Activated naive CD4-positive, alpha-beta T cell treated with anti-CD3 and anti-CD28 coated beads for 36 hours (primary cell): Measurements from ENCODE around the gene PLPPR2. TPM values are rescaled to one million over a fixed set of nuclear protein-coding genes. Genes with fewer than 3 reads are reported as not detected.
A peak's percentile ranks its signal among the peaks of the same experiment; 100 is the strongest.
"Not testable (repeated sequence)": the region's sequence is repeated elsewhere in the genome, so short reads cannot be mapped to it uniquely, and the experiment has no call there.

ENCODE experiments used
- CTCF ChIA-PET: fragments of 350-600 bp; sonication (Branson Sonifier 250); formaldehyde crosslinking; loops from one replicate; lab custom pipeline; 2021; ENCODE audit warnings: antibody characterized with exemption; lab: Charles Lee
- DNase-seq: peaks from one replicate; pipeline ENCODE4 v3.0.0-alpha.2; 2020
- H3K27ac Mint-ChIP-seq: one replicate; pipeline ENCODE4 v1.8.0; 2021; ENCODE audit warnings: mild to moderate bottlenecking, mixed read lengths
- H3K27me3 Mint-ChIP-seq: one replicate; pipeline ENCODE4 v1.8.0; 2021; ENCODE audit warnings: low read depth, mixed read lengths
- H3K36me3 Mint-ChIP-seq: one replicate; pipeline ENCODE4 v1.8.0; 2021; ENCODE audit warnings: low read depth, mixed read lengths
- H3K4me1 Mint-ChIP-seq: one replicate; pipeline ENCODE4 v1.8.0; 2021; ENCODE audit warnings: low read depth, mixed read lengths
- H3K4me3 Mint-ChIP-seq: one replicate; pipeline ENCODE4 v1.8.0; 2021; ENCODE audit warnings: mild to moderate bottlenecking, moderate library complexity, mixed read lengths
- H3K9me3 Mint-ChIP-seq: one replicate; pipeline ENCODE4 v1.8.0; 2021; ENCODE audit warnings: mixed read lengths
- intact Hi-C: fragments of 100-400 bp; cut with micrococcal nuclease; formaldehyde crosslinking; loops from one replicate; pipeline ENCODE4 v1.15.1; 2023
- total RNA-seq, 2 experiments: library from RNA; stranded (reverse); gene quantifications; one replicate each; pipeline ENCODE4 v1.2.3, GENCODE V29; 2021

PLPPR2 gene
- total RNA-seq, 2 experiments from 2014 or later = 2.6 to 2.8 TPM

DNA sequence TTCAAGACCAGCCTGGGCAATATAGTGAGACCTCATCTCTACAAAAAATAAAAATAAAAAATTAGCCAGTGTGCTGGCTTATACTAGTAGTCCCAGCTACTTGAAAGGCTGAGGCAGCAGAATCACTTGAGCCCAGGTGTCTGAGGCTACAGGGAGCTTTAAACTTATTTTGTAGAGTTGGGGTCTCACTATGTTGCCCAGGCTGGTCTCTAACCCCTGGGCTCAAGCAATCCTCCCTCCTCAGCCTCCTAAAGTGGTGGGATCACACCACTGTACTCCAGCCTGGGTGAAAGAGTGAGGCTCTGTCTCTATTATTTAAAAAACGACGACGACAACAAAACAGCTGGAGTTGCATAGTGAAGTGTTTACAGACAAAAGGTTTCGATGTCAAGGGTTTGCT, 23.7 kb upstream of the PLPPR2 start:
- no peaks in the 10 kb centered on the region for H3K4me1 Mint-ChIP-seq
- no peak overlapping the region for H3K27ac Mint-ChIP-seq
- H3K9me3 Mint-ChIP-seq = no peaks in the 10 kb centered on the region
- H3K4me3 Mint-ChIP-seq = no peak overlapping the region
- DNase-seq = no peak
- H3K27me3 Mint-ChIP-seq = no peaks in the 10 kb centered on the region
- peaks cover 22% of the 10 kb centered on the region for H3K36me3 Mint-ChIP-seq
- intact Hi-C loops = no loop called here
- CTCF ChIA-PET = no interaction called here

DNA sequence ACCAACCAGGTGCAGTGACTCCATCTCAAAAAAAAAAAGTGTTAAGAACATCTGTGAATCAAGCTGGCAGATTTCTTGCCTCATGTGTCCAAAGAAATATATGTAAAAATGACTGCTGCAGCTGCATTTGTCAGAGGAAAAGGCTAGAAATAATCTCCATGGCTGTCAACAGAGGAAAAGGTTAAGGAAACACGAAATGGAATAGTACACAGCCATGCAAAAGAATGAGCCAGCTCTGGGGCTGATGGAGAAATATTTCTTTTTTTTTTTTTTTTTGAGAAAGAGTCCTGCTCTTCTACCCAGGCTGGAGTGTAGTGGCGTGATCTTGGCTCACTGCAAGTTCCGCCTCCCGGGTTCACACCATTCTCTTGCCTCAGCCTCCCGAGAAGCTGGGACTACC, 22.4 kb upstream of the PLPPR2 start:
- H3K4me1 Mint-ChIP-seq = peaks cover 6% of the 10 kb centered on the region
- H3K27ac Mint-ChIP-seq = no peak overlapping the region
- no peak overlapping the region for H3K4me3 Mint-ChIP-seq
- CTCF ChIA-PET = interaction anchor here (0.6 to 0.7 kb wide), 3 partner anchors 78 to 393 kb away, joined by 4 to 5 read pairs (median 5); no protein-coding TSS in a partner anchor
- DNase-seq = no peak
- no peaks in the 10 kb centered on the region for H3K27me3 Mint-ChIP-seq
- peaks cover 27% of the 10 kb centered on the region for H3K36me3 Mint-ChIP-seq
- H3K9me3 Mint-ChIP-seq = no peaks in the 10 kb centered on the region
- intact Hi-C loops = no loop called here

DNA sequence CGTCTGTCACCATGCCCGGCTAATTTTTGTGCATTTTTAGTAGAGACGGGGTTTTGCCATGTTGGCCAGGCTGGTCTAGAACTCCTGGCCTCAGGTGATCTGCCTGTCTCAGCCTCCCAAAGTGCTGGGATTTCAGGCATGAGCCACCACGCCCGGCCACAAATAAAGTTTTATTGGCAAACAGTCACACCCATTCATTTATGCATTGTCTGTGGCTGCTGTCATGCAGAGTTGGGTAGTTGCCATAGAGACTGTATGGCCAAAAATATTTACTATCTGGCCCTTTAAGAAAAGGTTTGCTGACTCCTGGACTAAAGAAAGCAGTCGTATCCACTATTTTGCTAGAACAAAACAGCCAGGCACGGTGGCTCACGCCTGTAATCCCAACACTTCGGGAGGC, 21.4 kb upstream of the PLPPR2 start:
- Mint-ChIP-seq H3K4me1 (peaks cover 12% of the 10 kb centered on the region), H3K36me3 (peaks cover 27% of the 10 kb centered on the region)
- H3K27ac Mint-ChIP-seq, H3K9me3 Mint-ChIP-seq, CTCF ChIA-PET, H3K27me3 Mint-ChIP-seq, DNase-seq, H3K4me3 Mint-ChIP-seq, intact Hi-C loops: not testable (repeated sequence)

DNA sequence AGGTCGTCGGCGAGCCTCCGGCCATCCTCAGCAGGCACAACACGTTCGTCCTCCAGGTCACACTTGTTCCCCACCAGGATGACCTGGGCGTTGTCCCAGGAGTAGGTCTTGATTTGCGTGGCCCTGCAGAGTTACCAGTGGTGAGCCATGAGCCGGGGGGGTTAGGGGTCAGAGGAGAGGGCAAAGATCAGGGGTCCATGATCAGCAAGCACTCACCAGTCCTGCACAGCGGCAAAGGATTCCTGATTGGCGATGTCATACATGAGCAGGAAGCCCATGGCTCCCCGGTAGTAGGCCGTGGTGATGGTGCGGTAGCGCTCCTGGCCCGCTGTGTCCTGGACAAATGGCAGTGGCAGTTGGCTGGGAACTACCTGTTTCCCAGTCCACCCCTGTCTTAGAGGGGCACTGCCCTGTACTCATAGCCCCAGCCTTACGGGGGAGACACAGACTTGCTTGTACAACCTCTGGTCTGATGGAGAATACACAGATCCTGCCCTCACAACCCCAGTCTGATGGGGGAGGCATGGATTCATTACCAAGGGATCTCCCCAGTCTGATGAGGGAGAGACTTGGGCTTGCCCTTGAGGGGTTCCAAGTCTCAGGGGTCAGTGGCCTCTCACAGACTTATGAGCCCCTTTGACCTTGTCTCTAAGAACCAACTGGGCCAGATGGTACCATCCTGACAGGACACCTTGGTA, 19.6 kb upstream of the PLPPR2 start:
- DNase-seq = no peak
- Mint-ChIP-seq H3K27ac (no peak overlapping the region), H3K9me3 (no peaks in the 10 kb centered on the region), H3K36me3 (peaks cover 23% of the 10 kb centered on the region), H3K4me1 (peaks cover 17% of the 10 kb centered on the region), H3K4me3 (no peak overlapping the region), H3K27me3 (no peaks in the 10 kb centered on the region)
- CTCF ChIA-PET = no interaction called here
- intact Hi-C loops = no loop called here

DNA sequence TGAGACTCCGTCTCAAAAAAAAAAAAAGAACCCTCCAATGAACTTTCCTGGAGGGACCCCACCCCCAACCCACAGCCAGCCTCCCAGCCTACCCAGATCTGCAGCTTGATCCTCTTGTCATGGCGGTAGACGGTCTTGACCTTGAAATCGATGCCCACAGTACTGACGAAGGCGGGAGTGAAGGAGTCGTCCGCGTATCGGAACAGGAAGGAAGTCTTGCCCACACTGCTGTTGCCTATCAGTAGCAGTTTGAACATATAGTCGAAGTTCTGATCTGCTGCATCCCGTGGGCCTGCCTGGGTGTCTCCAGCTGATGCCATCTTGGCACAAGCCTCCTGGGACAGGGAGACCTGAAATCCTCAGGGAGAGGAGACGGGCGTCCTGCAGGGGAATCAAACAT, 18.2 kb upstream of the PLPPR2 start:
- H3K9me3 Mint-ChIP-seq = no peaks in the 10 kb centered on the region
- H3K27ac Mint-ChIP-seq = no peak overlapping the region
- no peaks in the 10 kb centered on the region for H3K27me3 Mint-ChIP-seq
- CTCF ChIA-PET = interaction anchor here (1.5 kb wide), 1 partner anchor 18 kb away, joined by 3 read pairs; no protein-coding TSS in a partner anchor
- H3K36me3 Mint-ChIP-seq = peaks cover 22% of the 10 kb centered on the region
- intact Hi-C loops = no loop called here
- no peak for DNase-seq
- peaks cover 17% of the 10 kb centered on the region for H3K4me1 Mint-ChIP-seq
- H3K4me3 Mint-ChIP-seq = no peak overlapping the region

DNA sequence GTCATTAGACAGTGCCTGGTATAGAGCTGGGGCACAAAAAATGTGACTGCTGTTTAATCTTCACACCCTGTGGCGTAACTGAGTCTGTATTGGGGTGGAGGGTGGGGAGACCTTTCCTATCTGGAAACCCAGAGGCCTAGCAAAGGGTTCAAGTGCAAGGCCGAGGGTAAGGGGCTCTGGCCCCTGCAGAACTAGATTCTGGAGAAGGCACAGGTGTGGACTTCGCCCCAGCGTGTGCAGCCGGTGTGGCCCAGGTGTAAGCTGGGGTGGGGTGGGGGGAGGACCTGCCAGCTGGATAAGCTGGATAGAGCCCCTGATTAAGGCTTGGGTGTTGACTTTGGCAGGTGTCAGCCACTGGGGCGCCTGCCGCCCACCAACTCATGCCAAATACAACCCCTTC, 17.1 kb upstream of the PLPPR2 start:
- intact Hi-C loops = loop anchor here (2.0 kb wide), 1 partner anchor 13 kb away; no protein-coding TSS in a partner anchor
- H3K36me3 Mint-ChIP-seq = peaks cover 22% of the 10 kb centered on the region
- H3K27me3 Mint-ChIP-seq = no peaks in the 10 kb centered on the region
- H3K9me3 Mint-ChIP-seq = no peaks in the 10 kb centered on the region
- H3K27ac Mint-ChIP-seq = no peak overlapping the region
- no peak for DNase-seq
- CTCF ChIA-PET = interaction anchor here (0.7 to 1.5 kb wide), 2 partner anchors 19 to 144 kb away, joined by 3 to 4 read pairs; no protein-coding TSS in a partner anchor
- peaks cover 17% of the 10 kb centered on the region for H3K4me1 Mint-ChIP-seq
- no peak overlapping the region for H3K4me3 Mint-ChIP-seq

DNA sequence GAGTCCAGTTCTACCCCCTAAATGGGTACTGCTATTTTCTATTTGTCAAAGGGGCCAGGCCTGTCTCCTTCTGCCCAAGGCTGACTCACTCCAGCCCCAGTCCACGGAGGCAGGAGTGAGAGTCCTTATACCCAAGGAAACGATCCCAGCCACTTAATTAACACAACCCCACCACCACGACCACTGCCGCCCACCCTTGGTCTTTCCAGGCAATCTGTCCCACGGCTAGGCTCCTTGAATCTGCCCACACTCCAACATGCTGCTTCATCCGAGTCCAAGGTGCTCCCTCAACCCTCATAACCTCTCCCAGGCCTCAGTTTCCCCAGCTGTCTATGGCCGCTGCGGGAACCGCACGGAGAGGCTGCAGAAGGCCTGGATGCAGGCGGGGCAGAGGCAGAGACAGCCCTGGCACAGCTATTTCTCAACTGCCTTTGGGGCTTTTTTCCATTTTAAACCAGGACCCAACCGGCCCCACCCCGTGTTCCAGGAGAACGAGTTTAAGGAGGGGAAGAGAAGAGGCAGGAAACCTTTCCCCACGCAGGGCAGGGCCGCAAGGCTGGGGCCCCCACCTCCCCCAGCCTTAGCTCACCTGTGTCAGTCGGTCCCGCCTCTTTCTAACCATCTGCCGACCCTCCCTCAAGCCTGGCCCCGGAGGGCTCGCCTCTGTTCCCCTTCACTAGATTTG, 16.5 kb upstream of the PLPPR2 start:
- CTCF ChIA-PET = interaction anchor here (0.7 to 1.5 kb wide), 2 partner anchors 19 to 144 kb away, joined by 3 to 4 read pairs; no protein-coding TSS in a partner anchor
- peak overlapping the region; percentile 79 for H3K4me3 Mint-ChIP-seq
- peaks cover 17% of the 10 kb centered on the region for H3K4me1 Mint-ChIP-seq
- H3K36me3 Mint-ChIP-seq = peaks cover 22% of the 10 kb centered on the region
- H3K27me3 Mint-ChIP-seq = no peaks in the 10 kb centered on the region
- no peak overlapping the region for H3K27ac Mint-ChIP-seq
- DNase-seq = no peak
- intact Hi-C loops = loop anchor here (2.0 kb wide), 1 partner anchor 14 kb away; no protein-coding TSS in a partner anchor
- H3K9me3 Mint-ChIP-seq = no peaks in the 10 kb centered on the region

DNA sequence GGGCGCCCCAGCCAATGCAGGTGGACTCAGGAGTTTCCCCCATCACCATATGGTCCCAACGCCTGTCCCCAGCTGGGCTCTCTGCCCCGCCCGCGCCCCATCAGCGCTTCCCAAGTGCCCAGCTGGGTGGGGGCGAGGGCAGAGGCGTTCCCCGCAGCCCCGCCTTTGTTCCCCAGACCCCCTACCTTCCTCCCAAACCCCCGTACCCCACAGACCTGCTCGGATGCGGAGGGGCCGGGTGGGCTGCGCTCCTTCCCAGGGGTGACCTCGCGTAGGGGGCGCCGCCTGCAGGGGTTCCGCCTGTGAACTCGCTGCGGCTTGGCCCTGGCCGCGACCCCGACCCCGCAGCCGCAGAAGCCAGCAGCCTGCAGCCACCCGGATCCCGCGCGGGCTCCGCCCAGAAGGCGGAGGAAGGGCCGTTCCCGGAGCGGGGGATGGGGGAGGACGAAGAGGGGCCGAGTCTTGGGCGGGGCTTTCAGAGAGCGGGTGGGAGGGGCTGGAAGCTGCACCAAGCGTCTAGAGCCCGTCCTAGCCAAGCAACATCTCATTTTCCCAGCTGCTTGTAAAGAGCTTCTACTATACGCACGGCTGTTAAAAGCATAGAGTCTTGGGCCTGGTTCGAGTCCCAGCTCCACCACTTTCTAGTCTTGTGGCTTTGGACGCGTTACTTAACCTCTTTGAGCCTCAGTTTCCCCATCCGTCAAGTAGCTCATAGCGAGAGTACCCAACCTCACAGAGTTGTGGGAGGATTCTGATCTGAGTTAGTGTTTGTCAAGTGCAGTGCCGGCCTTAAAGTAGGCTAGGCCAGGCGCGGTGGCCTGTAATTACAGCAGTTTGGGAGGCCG, 15.8 kb upstream of the PLPPR2 start, which contains the start of gene RAB3D:
RAB3D (minus strand) TSS at position 404 of the 845 bp plus-strand sequence. CDS start 2,258 bp downstream, outside the sequence.
- Mint-ChIP-seq H3K27ac (no peak within 1 kb of the TSS), H3K9me3 (no peaks in the 10 kb centered on the region), H3K36me3 (peaks cover 17% of the 10 kb centered on the region), H3K4me1 (peaks cover 20% of the 10 kb centered on the region), H3K27me3 (no peaks in the 10 kb centered on the region), H3K4me3 (peak within 1 kb of the TSS; percentile 79)
- peak; percentile 92 for DNase-seq
- intact Hi-C loops = loop anchor here (2.0 kb wide), 1 partner anchor 15 kb away; no protein-coding TSS in a partner anchor
- CTCF ChIA-PET = interaction anchor here (0.6 to 1.0 kb wide), 4 partner anchors 36 to 655 kb away, joined by 3 read pairs; no protein-coding TSS in a partner anchor

DNA sequence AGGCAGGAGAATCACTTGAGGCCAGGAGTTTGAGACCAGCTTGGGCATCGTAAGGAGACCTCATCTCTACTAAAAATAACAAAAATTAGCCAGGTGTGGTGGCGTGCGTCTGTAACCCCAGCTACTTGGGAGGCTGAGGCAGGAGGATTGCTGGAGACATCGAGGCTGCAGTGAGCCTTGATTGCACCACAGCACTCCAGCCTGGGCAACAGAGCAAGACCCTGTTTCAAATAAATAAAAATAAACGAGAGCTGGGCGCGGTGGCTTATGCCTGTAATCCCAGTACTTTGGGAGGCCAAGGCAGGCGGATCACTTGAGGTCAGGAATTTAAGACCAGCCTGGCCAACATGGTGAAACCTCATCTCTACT, 15.1 kb upstream of the PLPPR2 start:
- H3K27ac Mint-ChIP-seq, intact Hi-C loops, H3K27me3 Mint-ChIP-seq, H3K9me3 Mint-ChIP-seq, DNase-seq: not testable (repeated sequence)
- Mint-ChIP-seq H3K4me1 (peaks cover 21% of the 10 kb centered on the region), H3K36me3 (peaks cover 15% of the 10 kb centered on the region), H3K4me3 (peak overlapping the region; percentile 79)
- CTCF ChIA-PET = interaction anchor here (0.6 to 1.1 kb wide), 4 partner anchors 35 to 654 kb away, joined by 3 to 4 read pairs (median 3); no protein-coding TSS in a partner anchor

DNA sequence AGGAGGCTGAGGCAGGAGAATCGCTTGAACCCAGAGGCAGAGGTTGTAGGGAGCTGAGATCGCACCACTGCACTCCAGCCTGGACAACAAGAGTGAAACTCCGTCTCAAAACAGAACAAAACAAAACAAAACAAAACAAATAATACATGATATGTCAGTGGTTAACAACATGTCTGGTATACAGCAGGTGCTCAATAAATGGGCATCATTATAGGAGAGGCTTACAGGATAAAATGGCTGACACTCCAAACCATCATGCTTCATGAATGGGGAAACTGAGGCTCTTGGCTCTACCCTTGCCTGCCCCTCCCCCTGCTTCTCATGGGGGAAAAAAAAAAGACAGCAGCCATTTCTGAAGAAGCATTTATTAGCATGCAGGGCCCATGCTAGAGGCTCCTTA, 12.8 kb upstream of the PLPPR2 start:
- no peaks in the 10 kb centered on the region for H3K27me3 Mint-ChIP-seq
- no peaks in the 10 kb centered on the region for H3K9me3 Mint-ChIP-seq
- H3K4me3 Mint-ChIP-seq = no peak overlapping the region
- CTCF ChIA-PET = no interaction called here
- DNase-seq = no peak
- intact Hi-C loops = no loop called here
- H3K36me3 Mint-ChIP-seq = peaks cover 2% of the 10 kb centered on the region
- H3K27ac Mint-ChIP-seq = no peak overlapping the region
- H3K4me1 Mint-ChIP-seq = peaks cover 38% of the 10 kb centered on the region

DNA sequence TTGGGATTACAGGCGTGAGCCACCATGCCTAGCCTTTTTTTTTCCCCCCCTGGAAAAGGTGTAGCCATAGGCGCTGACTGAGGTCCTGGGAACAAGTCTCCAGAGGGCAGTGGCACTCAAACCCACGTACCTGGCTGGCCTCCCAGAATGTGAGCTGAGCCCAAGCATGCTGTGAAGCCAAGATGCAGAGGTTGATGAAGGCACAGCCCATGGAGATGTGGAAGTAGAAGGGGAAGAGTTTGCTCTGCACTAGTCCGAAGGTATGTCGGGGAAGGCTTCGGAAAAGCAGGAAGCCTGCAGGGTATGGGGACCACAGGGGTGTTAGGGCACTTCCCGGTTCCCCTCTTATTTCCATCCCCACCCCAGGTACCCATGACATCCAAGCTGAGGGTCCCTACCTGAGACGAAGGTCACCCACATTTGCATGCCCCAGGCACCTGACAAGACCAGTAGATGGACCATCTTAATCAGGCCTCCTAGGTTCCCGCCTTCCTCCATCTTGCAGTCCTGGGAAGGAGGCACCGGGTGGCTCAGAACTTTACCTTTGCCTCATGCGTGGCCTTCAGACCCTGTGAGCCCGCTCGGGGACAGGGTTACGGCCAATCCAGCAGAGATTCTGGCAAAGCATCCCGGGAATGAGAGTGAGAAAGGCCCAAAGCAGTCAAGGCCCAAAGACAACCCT, 10.0 kb upstream of the PLPPR2 start:
- Mint-ChIP-seq H3K27ac (peak overlapping the region; percentile 86), H3K36me3 (peaks cover 10% of the 10 kb centered on the region), H3K4me1 (peaks cover 26% of the 10 kb centered on the region), H3K9me3 (peaks cover 9% of the 10 kb centered on the region), H3K4me3 (peak overlapping the region; percentile 97), H3K27me3 (no peaks in the 10 kb centered on the region)
- CTCF ChIA-PET = interaction anchor here (0.6 to 0.8 kb wide), 2 partner anchors 38 to 218 kb away, joined by 3 read pairs; no protein-coding TSS in a partner anchor
- no peak for DNase-seq
- intact Hi-C loops = no loop called here
